Keratinocyte (primary cell): ENCODE results near the gene NXN. TPM values are rescaled to one million over a fixed set of nuclear protein-coding genes. Genes with fewer than 3 reads are reported as not detected.

Experiments used
- DNase-seq: peaks from one replicate; pipeline ENCODE4 v3.0.0-alpha.2; 2011; ENCODE audit warnings: low read depth, missing footprints, low spot score
- FAIRE-seq: peaks from 2 replicates; lab custom pipeline; 2011; peaks lifted over from hg19 to GRCh38; lab: Jason Lieb, UNC
- H2AFZ ChIP-seq: 2 replicates; pipeline ENCODE4 v1.6.0; 2012; ENCODE audit warnings: low read length, control low read depth, inconsistent platforms; ENCODE audit not compliant: control insufficient read depth
- H3K27ac ChIP-seq: 2 replicates; pipeline ENCODE4 v1.5.1; 2011; ENCODE audit warnings: low read length; ENCODE audit not compliant: control insufficient read depth, insufficient read depth
- H3K27me3 ChIP-seq: 3 replicates; pipeline ENCODE4 v1.6.0; 2011; ENCODE audit warnings: low read length; ENCODE audit not compliant: control insufficient read depth, insufficient read depth; ENCODE audit errors: extremely low read depth
- H3K36me3 ChIP-seq, 2 experiments: 2 replicates in 1 of 2; 3 replicates in 1 of 2; pipeline ENCODE4 v1.5.1; 2011; ENCODE audit warnings: low read length in 2 of 2, mild to moderate bottlenecking in 1 of 2; ENCODE audit not compliant: control insufficient read depth in 2 of 2, insufficient read depth in 2 of 2; ENCODE audit errors: extremely low read depth in 1 of 2
- H3K4me1 ChIP-seq: 3 replicates; pipeline ENCODE4 v1.5.1; 2011; ENCODE audit warnings: low read length; ENCODE audit not compliant: control insufficient read depth, insufficient read depth; ENCODE audit errors: extremely low read depth
- H3K4me2 ChIP-seq: 3 replicates; pipeline ENCODE4 v1.6.0; 2011; ENCODE audit warnings: low read depth, low read length; ENCODE audit not compliant: control insufficient read depth, insufficient read depth; ENCODE audit errors: extremely low read depth
- H3K4me3 ChIP-seq, 3 experiments: fragments of 200-600 bp in 1 of 3; sonication (generic) in 1 of 3; 2 replicates in 2 of 3; 3 replicates in 1 of 3; pipeline ENCODE4 v1.5.1; 2011 to 2016; ENCODE audit warnings: low read length in 3 of 3, mild to moderate bottlenecking in 3 of 3, control low read depth in 2 of 3, inconsistent platforms in 1 of 3, low read depth in 1 of 3, mixed read lengths in 1 of 3, mixed run types in 1 of 3, moderate library complexity in 1 of 3; ENCODE audit not compliant: control insufficient read depth in 2 of 3, insufficient read depth in 2 of 3; ENCODE audit errors: extremely low read depth in 1 of 3
- H3K79me2 ChIP-seq: 2 replicates; pipeline ENCODE4 v1.6.0; 2012; ENCODE audit warnings: low read length; ENCODE audit not compliant: control insufficient read depth, insufficient read depth
- H3K9ac ChIP-seq: 3 replicates; pipeline ENCODE4 v1.6.0; 2011; ENCODE audit warnings: low read length; ENCODE audit not compliant: control insufficient read depth, insufficient read depth; ENCODE audit errors: extremely low read depth
- H3K9me1 ChIP-seq: 3 replicates; pipeline ENCODE4 v1.6.0; 2011; ENCODE audit warnings: low read length; ENCODE audit not compliant: control insufficient read depth, insufficient read depth; ENCODE audit errors: extremely low read depth
- H3K9me3 ChIP-seq: 2 replicates; pipeline ENCODE4 v1.5.1; 2012; ENCODE audit warnings: low read depth, low read length; ENCODE audit not compliant: control insufficient read depth
- H4K20me1 ChIP-seq: 3 replicates; pipeline ENCODE4 v1.6.0; 2011; ENCODE audit warnings: low read length; ENCODE audit not compliant: control insufficient read depth, insufficient read depth; ENCODE audit errors: extremely low read depth
- EZH2 ChIP-seq: IDR thresholded peaks from one replicate; pipeline ENCODE4 v1.6.1; 2012; ENCODE audit warnings: inconsistent platforms, mild to moderate bottlenecking, low read length, moderate library complexity
- dilution Hi-C: fragments of 300-500 bp; cut with MboI; formaldehyde crosslinking; loops from one replicate; pipeline ENCODE4 v1.7.0; 2020; ENCODE audit warnings: low sequenced_read_pairs; ENCODE audit not compliant: extremely low pct_ligation_motif_present
- polyA plus RNA-seq, 5 experiments: library from polyadenylated mRNA; depleted of rRNA in 3 of 5; stranded (reverse) in 3 of 5; stranded (forward) in 1 of 5; unstranded in 1 of 5; fragments of >200 nt; gene quantifications; 1 replicate in 1 of 5; 2 replicates in 3 of 5; 3 replicates in 1 of 5; pipeline versions ENCODE4 v1.2.1 to v1.2.3, GENCODE V29; 2011 to 2012; ENCODE audit warnings: missing spikeins in 2 of 5, low read depth in 1 of 5, low replicate concordance in 1 of 5
- TF ChIP-seq, protein P1 (sequence below), 3 experiments: IDR thresholded peaks in 1 of 3; conservative IDR thresholded peaks in 1 of 3; optimal IDR thresholded peaks in 1 of 3; 2 replicates in 2 of 3; 3 replicates in 1 of 3; pipeline versions ENCODE3 to v1.5.1; 2011; ENCODE audit warnings: low read length in 3 of 3, mild to moderate bottlenecking in 3 of 3, moderate library complexity in 2 of 3, control low read depth in 1 of 3, inconsistent platforms in 1 of 3; ENCODE audit not compliant: insufficient read depth in 2 of 3; ENCODE audit errors: extremely low read depth in 1 of 3

Gene NXN
- polyA plus RNA-seq, 1 donor (not counting 4 experiments of a cell fraction or from before 2014, with no cell fraction given) = 94.4 TPM

DNA sequence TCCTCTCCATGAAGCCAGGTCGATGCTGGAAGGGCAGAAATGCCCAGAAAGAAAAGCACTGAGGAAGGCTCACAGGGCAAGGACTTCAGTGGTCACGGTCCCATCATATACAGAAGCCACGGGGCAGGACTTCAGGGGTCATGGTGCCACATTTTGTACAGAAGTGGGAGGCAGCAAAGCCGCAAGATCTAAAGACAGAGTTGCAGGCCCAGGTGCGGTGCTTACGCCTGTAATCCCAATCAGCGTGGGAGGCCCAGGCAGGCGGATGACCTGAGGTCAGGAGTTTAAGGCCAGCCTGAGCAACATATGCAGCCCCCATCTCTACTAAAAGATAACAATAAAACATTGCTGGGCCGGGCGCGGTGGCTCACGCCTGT, 96.0 kb downstream of the NXN start:
- peaks cover 44% of the 10 kb centered on the region for H3K4me1 ChIP-seq

DNA sequence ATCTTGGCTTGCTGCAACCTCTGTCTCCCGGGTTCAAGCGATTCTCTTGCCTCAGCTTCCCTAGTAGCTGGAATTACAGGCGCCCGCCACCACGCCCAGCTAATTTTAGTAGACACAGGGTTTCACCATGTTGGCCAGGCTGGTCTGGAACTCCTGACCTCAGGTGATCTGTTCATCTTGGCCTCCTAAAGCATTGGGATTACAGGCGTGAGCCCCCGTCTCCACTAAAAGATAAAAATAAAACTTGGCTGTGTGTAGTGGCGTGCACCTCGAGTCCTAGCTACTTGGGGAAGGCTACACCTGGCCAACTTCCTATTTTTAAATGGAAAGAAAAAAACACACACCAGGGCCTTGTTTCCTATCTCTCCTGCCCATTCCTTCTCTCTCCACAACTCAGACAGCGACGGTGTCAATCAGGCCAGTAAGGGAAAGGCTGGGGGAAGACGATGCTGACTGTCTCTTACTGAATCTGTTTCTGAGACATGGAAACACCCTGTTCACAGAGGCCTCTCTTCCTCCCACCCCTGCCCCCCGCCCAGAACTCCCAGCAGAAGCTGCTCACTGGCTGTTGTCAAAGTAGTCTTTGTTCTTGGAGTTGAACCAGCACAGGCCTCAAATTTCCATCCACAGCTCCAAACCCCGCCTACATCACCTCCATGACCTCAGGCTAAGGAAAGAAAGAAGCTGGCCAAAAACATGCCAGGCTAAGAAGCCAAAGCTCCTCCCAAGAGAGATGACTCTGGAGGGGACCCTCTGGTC, 96.6 kb downstream of the NXN start:
- dilution Hi-C loops = no loop called here

More for the DNA sequence above, 96.0 kb downstream of the NXN start:
- Histone ChIP-seq H3K9me1 (no peaks in the 10 kb centered on the region), H3K9ac (peak overlapping the region; percentile 40), H3K27ac (peak overlapping the region; percentile 75), H4K20me1 (no peaks in the 10 kb centered on the region), H3K27me3 (no peaks in the 10 kb centered on the region), H3K79me2 (peaks cover 69% of the 10 kb centered on the region), H2AFZ (no peak overlapping the region), H3K4me2 (peak overlapping the region; percentile 30), H3K36me3 (peaks cover 2 to 7% of the 10 kb centered on the region in 2 experiments), H3K9me3 (no peaks in the 10 kb centered on the region), H3K4me3 (no peak overlapping the region)
- TF ChIP-seq EZH2 = no peak
- TF ChIP-seq, protein P1, sequence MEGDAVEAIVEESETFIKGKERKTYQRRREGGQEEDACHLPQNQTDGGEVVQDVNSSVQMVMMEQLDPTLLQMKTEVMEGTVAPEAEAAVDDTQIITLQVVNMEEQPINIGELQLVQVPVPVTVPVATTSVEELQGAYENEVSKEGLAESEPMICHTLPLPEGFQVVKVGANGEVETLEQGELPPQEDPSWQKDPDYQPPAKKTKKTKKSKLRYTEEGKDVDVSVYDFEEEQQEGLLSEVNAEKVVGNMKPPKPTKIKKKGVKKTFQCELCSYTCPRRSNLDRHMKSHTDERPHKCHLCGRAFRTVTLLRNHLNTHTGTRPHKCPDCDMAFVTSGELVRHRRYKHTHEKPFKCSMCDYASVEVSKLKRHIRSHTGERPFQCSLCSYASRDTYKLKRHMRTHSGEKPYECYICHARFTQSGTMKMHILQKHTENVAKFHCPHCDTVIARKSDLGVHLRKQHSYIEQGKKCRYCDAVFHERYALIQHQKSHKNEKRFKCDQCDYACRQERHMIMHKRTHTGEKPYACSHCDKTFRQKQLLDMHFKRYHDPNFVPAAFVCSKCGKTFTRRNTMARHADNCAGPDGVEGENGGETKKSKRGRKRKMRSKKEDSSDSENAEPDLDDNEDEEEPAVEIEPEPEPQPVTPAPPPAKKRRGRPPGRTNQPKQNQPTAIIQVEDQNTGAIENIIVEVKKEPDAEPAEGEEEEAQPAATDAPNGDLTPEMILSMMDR (optimal IDR thresholded peaks at IDR 0.05 in 1 of 3, IDR thresholded peaks at IDR 0.05 in 1 of 3, conservative IDR thresholded peaks at IDR 0.05 in 1 of 3; ENCODE audit: extremely low read depth in 1 of 3, insufficient read depth in 2 of 3, low read length in 3 of 3) = no peak
- dilution Hi-C loops = no loop called here
- FAIRE-seq = no peak
- no peak for DNase-seq

More for the DNA sequence above, 96.6 kb downstream of the NXN start:
- Histone ChIP-seq H4K20me1 (no peaks in the 10 kb centered on the region), H3K4me2 (peak overlapping the region; percentile 41), H3K27ac (peak overlapping the region; percentile 75), H3K36me3 (peaks cover 2 to 7% of the 10 kb centered on the region in 2 experiments), H3K9me1 (no peaks in the 10 kb centered on the region), H3K4me3 (no peak overlapping the region), H3K9ac (peak overlapping the region; percentile 40), H2AFZ (no peak overlapping the region), H3K4me1 (peaks cover 44% of the 10 kb centered on the region), H3K9me3 (no peaks in the 10 kb centered on the region), H3K79me2 (peaks cover 68% of the 10 kb centered on the region), H3K27me3 (no peaks in the 10 kb centered on the region)
- no peak for DNase-seq
- no peak for TF ChIP-seq EZH2
- TF ChIP-seq, protein P1 (optimal IDR thresholded peaks at IDR 0.05 in 1 of 3, IDR thresholded peaks at IDR 0.05 in 1 of 3, conservative IDR thresholded peaks at IDR 0.05 in 1 of 3; ENCODE audit: extremely low read depth in 1 of 3, insufficient read depth in 2 of 3, low read length in 3 of 3) = no peak
- peak; percentile 84 for FAIRE-seq
